Right renal cortex interstitium (tissue), 3 donors: ENCODE data around the gene RIPOR3. TPM values are rescaled to one million over a fixed set of nuclear protein-coding genes. Genes with fewer than 3 reads are reported as not detected.

Experiments
- DNase-seq, 3 donors: peaks; one replicate each; pipeline ENCODE4 v3.0.0-alpha.2; 2013; ENCODE audit warnings: low read depth in 3 of 3, low spot score in 2 of 3
- polyA plus RNA-seq, 3 donors: library from polyadenylated mRNA; unstranded; fragments of 120-200 nt; gene quantifications; one replicate each; pipeline ENCODE4 v1.2.1, GENCODE V29; 2013; ENCODE audit not compliant: insufficient read length in 3 of 3

RIPOR3 gene
- polyA plus RNA-seq, 3 donors: 6.4 to 6.9 (median 6.5) TPM

DNA sequence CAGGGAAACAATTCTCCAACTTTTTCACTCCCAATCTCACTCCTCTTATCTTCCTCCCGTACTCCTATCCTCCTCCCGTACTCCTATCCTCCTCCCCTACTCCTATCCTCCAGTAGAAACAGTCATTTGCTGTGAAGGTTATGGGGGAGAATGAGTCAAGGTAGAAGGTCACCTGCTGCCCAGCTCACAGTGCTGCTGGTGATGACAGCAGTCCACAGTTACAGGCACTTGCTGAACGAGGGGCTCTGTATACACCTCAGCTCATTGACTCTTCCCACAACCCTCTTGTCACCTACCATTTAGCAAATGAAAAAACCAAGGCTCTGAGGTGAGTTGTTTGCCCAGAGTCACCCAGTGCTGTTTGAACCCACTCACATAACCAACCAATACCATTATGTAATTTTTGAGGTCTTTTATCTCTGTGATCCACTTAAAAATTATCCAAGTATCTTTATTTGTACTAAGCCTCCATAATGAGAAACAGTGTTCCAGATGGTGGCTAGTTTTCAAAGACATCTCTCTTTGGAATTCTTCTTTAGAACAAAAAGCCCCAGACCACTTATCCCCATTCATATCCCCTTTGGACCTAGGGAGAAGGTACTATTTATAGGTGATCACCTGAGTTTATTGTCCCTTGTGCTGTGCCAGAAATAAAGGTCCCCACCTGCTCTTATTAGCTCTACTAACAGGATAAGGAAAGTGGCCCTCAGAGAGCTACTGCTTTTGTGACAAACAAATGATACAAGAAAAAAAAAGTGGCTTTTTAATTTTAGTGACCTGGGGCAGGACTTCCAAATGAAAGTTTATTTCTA, 128.0 kb downstream of the RIPOR3 start:
- DNase-seq: no peak

DNA sequence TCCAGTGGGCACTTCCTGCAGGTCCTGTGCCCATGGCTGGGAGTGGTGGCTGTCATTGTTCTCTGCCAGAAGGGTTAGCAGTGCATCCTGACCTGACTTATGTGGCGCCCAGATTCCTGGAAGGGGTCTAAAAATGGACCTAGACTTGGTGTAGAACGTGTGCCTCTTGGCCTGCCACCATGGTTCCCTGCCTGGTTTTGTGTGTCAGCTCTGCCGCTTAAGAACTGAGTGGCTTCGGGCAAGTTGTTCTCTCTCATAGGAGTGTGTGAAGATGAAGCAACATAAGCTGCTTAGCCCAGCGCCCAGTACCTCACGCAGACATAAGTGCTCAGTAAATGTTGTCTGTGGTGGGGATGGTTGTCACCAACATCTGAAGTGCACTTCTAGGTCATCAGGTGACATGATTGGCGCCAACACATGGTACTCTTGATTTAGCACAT, 129.1 kb downstream of the RIPOR3 start:
- no peak for DNase-seq

DNA sequence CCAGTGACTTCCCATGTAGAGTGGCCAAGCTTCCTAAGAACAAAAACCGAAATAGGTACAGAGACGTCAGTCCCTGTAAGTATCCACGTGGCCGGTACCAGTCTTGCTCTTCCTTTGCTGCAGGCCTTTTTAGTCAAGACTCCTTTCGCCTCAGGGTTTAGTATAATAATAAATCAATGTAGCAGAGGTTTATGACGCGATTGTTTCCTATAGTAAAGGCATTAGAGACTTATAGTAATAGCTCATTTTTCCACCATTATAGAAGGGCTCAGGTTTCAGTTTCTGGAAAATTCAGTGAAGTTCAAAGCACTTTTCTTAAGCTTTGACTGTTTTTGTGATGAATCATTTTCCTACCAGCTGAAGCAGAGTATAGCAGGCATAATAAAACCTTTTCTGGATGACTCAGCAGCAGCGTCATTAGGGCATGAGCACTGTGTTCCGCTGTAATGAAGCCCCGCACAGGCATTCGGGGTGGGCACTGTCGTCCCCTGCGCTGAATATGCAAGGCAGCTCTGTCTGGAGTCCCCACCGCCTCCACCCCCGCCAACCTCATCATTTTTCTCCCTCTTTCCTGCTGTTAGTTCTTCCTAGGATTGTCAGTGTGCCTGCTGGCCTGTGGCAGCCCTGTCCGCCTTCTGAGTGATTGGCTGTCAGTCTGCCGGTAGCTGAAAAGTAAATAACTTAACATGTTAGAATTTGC, 129.8 kb downstream of the RIPOR3 start:
- no peak for DNase-seq

DNA sequence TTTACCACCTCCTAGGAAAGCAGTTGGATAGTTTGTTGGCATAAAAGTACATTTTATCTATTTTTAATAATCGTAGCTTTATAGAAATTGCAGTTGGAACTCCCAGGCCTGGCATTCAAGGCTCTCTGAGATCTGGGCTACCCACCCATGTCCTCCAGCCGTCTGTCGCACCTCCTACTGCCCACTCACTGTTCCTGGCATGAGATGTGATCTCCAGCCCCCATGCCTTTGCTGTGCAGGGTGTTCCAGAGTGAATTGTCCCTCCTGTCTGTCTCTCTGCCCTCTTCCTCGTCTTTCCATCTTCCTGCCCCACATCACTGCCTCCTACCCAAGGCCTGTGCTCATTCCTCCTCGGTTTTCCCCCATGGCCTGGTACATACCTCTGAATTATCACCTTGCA, 130.5 kb downstream of the RIPOR3 start:
- DNase-seq: no peak

DNA sequence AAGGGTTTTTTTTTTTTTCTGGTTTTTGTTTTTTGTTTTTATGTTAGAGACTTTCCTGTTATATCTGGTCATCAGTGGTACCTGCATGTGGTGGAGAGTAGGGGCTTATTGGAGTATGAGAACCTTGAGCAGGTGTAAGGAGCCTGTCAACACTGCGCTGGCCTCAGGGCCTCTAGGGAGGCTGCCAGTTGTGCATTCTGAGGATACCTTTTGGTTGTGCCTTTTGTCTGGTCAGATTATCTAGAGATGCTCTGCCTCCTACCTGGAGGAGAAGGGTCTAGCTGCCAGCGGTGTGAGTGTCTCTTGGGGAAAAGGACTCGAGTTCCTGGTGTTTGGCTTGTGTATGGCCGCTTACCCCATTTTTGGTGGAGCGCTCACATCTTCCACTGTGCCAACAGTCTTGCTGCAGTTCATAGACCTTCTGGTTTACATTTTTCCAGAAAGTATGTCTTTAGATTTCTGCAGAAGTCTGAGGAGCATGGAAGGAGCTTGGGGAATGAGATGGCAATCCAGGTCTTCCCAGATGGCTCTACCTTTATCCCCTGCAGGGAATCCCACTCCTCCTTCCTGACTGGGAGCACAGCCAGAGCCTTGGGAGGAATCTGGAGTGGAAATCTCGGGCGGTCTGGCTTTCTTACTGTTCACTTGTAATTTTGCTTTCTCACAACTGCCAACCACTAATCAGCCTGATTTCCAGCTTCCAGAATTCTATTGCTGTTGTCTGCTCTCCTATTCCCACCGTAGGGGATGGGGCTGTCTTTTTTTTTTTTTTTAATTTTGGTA, 131.3 kb downstream of the RIPOR3 start:
- no peak for DNase-seq

DNA sequence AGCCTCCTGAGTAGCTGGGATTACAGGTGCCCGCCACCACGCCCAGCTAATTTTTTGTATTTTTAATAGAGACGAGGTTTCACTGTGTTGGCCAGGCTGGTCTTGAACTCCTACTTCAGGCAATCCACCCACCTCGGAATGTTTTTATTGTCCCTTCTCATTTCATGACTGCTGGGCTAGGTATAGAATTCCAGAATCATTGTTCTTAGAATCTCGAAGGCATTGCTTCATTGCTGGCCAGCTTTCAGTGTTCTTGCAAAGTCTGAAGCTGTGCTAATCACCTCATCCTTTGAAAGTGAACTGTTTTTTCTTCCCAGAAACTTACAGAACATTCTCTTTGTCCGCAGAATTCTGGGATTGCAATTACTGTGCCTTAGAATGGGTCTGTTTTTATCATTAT, 132.2 kb downstream of the RIPOR3 start:
- no peak for DNase-seq

DNA sequence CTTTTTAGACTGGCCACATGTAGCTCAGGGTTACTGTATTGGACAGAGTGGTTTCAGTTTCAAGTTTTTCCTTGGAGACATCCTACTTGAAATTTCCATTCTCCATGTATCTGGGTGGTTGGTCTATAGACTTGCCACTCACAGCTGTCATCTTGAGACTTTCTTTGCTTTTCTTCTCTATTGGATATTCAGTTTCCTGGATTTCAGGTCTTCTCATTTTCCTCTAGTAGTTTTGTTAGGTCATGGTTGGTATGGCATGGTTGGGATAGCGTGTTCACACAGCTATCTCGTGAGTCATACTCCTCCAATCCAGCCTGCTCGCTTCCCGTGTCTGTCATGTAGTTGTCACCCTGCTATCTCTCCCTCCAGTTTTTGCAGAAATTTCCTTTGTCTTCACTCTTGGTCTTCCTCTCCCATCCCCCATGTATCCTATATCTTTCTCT, 132.8 kb downstream of the RIPOR3 start:
- DNase-seq: no peak

DNA sequence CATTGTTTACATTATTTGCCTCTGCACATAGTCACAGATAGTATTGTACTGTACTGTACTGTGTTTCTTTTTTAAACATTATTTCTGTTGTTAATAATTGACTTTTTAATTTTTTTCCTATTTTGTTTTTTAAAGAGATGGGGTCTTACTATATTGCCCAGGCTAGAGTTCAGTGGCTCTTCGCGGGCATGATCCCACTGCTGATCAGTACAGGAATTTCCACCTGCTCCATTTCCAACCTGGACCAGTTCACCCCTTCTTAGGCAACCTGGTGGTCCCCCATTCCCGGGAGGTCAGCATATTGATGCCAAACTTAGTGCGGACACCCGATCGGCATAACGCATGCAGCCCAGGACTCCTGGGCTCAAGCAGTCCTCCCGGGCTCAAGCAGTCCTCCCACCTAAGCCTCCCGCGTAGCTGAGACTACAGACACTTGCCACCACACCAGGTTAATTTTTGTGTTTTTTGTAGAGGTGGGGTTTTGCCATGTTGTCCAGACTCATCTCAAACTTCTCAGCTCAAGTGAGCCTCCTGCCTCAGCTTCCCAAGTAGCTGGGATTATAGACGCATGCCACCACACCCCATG, 133.7 kb downstream of the RIPOR3 start:
- DNase-seq: no peak

DNA sequence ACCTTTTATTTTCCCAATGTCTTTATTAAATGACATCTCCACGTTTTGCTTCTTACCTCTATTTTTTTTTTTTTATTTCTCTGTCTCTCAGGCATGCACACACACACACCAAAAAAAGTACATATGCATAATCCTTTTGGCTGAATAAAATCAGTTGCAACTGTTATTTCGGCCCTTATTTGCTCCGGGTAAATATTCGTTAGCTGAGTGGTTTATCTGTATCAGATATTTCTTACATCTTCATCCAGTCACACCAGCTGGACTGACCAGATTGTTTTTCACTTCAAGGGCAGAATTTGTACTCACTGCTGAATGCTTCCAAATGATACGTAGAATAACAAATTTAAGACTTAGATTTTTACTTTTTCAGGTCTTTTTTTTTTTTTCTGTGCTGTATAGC, 135.7 kb downstream of the RIPOR3 start:
- no peak for DNase-seq

DNA sequence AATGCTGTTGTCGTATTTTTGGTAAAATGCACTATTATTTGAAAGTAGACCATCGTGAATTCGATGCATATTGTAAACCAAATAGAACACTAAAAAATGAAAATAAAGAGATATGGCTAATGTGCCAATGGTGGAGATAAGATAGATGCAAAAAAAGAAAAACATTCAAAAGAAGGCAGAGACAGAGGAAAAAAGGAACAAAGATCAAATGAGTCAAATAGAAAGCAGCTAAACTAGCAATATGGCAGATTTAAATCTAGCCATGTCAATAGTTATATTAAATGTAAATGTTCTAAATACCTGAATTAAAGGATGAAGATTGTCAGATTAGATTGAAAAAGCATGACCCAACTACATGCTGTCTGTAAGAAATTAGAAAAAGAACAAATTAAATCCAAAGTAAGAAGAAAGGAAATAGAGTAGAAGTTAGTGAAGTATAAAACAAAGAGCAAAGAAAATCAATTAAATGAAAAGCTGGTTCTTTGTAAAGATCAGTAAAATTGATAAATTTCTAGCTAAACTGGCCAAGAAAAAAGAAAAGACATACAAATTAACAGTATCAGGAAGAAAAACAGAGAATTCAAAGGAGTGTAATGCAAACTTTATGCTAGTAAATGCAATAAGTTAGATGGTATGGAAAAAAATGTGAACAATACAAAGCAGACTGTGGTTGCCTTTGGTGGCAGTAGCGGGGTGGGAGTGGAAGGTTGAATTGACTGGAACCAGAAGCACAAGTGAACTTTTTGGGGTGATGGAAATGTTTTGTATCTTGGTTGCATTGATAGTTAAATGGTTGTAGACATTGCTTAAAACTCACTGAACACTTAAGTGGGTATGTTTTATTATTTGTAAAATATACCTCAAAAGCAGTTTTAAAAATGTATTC, 136.4 kb downstream of the RIPOR3 start:
- no peak for DNase-seq

DNA sequence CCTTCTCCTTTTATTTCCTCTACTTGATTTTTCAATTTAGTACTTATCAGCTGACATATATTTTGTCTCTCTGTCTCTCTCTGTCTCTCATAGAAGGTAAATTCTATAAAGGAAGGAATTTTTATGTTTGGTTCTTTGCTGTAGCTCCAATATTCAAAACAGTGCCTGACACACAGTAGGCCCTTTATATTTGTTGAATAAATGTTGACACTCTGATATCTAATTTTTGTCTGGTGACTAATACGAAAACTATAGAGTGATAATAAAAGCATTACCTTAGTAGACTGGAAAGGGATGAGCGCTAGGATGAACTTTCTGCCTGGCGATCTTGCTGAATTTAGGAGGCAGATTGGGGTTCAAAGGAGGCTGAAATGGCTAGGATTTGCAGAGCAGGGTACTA, 138.4 kb downstream of the RIPOR3 start:
- DNase-seq: no peak

DNA sequence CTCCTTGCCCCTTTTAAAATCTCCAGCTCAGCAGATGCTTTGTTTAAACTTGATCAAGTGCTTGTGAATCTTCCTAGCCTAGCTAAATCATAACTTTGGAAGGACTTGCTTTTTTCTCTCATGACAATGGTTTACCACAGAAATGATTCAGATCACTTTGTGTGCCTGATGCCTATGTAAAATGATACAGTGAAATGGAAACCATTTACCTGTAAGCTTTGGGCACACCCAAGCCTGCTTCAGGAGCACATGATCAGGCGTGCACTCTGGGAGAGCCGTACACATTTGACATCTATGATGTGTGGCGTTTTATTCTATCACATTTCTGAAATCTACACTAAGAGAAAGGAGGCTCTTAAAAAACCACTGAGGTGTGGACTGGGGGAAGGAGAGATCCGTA, 140.1 kb downstream of the RIPOR3 start:
- DNase-seq: no peak

DNA sequence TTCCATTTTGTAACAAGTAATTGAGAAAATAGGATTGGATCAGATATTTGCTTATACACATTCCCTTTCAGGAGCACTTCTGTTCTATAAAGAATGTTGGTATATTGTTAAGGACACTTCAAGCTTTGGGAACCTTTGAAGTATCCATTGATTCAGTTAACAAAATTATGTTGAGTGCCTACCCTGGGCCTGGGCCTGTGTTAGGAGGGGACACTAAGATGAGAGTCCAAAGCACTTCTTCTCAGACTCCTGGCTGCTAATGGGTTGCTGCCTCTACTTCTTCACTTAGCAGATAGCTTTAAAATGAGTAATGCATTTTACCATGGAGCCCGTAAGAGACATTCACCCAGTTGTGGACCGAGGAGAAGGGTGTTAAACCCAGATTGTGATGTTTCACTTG, 140.8 kb downstream of the RIPOR3 start:
- DNase-seq: no peak

DNA sequence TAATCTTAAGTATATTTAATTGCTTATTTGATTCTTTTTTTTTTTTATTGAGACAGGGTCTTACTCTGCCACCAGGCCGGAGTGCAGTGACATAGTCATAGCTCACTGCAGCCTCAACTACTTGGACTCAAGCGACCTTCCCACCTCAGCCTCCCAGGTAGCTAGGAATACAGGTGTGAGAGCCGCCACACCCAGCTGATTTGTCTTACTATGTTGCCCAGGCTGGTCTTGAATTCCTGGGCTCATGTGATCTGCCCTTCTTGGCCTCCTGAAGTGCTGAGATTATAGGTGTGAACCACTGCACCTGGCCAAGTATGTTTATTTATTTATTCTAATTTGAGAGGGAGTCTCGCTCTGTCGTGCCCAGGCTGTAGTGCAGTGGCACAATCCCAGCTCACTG, 142.9 kb downstream of the RIPOR3 start:
- no peak for DNase-seq

DNA sequence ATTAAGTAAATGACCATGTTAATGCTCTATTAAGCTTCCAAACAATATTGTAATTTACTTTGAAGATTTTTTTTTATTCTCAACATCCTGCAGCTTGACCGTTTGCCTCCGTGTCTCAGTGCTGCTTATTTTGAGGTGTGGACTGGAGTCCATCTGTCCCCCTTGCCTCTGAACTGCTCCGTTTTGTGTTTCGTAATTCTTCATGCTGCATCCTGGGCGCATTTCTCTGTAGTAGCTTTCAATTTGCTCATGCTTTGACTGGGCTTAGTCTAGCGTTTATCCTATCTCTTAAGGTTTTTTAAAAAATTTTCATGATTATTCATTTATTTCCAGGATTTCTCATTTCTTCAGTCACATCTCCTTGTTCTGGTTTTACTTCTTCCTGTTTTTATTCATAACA, 143.4 kb downstream of the RIPOR3 start:
- DNase-seq: no peak

DNA sequence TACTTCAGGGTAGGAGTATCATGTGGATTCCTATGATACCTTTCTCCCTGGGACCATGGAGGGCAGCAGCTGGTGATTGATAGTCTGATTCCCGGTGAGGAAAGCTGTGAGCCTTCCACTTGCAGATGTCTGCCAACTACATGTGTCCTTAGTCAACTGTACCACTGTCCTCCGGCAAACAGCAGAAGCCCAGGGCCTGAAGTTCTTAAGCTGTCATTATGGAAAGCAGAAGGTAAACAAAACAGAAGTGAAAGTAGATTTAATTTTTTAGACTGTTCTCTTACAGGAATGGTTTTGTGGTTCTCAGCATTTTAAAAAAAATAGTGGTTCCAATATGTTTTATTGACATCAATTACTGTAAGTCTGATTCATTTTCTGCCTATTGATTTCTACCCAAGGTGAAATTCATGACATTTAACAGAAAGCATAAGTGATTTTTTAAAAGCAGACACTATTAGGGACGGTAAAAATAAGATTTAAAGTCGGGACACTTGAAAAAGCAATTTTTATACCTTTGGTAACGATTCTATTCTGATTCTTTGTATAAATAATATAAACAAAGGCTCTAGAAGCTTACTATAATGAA, 144.5 kb downstream of the RIPOR3 start:
- DNase-seq: no peak

DNA sequence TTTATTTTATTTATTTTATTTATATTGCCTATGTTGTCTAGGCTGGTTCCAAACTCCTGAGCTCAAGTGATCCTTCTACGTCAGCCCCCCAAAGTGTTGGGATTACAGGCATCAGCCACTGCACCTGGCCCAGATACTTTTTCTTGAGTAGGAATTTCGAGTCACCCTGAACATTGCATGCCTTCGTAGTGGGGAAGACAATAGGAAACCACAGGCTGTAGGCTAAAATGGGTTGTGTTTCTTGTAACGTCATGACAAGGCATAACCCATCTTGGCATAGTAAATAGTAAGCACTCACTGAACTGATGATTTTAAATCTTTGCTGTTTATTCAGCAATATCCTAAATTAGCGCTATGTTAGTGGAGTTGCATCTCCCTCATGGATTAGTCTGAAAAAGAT, 146.2 kb downstream of the RIPOR3 start:
- no peak for DNase-seq

DNA sequence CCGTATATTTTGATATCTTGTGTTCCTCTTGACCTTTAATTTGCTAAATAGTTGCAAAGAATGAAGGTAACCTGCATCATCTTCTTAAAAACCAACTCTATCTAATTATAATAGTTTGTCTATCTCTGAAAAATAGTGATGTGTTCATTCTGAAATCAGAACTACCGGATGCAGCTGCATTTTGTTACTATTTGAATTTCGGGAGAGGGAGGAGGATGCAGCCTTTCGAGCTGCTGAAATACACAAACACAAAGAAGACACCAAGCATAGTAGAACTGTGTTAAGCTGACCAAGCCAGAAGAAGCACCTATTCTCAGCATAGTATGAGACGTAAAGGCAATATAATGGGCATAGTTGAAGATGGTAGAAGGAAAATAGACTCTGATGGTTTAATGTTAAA, 148.0 kb downstream of the RIPOR3 start:
- no peak for DNase-seq

DNA sequence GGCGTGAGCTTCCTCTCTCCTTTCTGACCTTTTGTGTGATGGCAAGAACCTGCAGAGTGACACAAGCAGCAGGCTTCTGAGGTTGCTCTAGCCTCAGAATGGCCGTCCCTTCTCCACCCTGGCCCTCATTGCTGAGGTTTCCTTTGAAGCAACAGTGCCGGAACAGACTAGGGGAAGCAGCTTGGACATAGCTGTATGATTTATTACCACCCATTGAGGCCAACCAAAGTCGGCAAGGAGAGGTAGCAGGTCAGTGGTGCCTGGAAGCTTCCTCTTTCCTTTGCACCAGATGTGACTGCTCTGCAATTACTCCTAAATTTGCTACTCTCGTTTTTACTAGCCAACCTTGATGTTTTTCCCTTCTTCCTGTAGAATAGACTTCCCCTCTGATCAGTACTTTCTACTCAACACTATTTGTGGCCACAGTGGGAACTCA, 149.7 kb downstream of the RIPOR3 start:
- no peak for DNase-seq
